SH-SY5Y (cell line): ENCODE results near the gene GLDC.

Experiments used
- GATA2 ChIP-seq: IDR thresholded peaks from 2 replicates; pipeline ENCODE4 v1.6.1; 2011; ENCODE audit warnings: mild to moderate bottlenecking, low read depth, low read length
- GATA3 ChIP-seq: IDR thresholded peaks from 2 replicates; pipeline ENCODE4 v1.6.1; 2011; ENCODE audit warnings: low read depth, mild to moderate bottlenecking, low read length, moderate library complexity

The GLDC gene

GRCh38 chr9:6549106-6549800 lies 96.3 kb downstream of the GLDC start:
- TF ChIP-seq GATA3 (no peak), GATA2 (no peak)

- no peak for TF ChIP-seq GATA2
- no peak for TF ChIP-seq GATA3
These were observed 100.4 kb downstream of the GLDC start for GRCh38 chr9:6545017-6545691.

- no peak for TF ChIP-seq GATA3
- TF ChIP-seq GATA2, result no peak
These were observed 102.3 kb downstream of the GLDC start for GRCh38 chr9:6543204-6543603.

GRCh38 chr9:6538666-6539071 lies 106.9 kb downstream of the GLDC start:
- no peak for TF ChIP-seq GATA2
- no peak for TF ChIP-seq GATA3

- no peak for TF ChIP-seq GATA3
These were observed 109.9 kb downstream of the GLDC start for GRCh38 chr9:6535594-6535993.

- no peak for TF ChIP-seq GATA3
- no peak for TF ChIP-seq GATA2
These were observed 120.0 kb downstream of the GLDC start for GRCh38 chr9:6525326-6526045.

- TF ChIP-seq GATA2, result no peak
- TF ChIP-seq GATA3, result no peak
These were observed 123.3 kb downstream of the GLDC start for GRCh38 chr9:6522263-6522662.

- TF ChIP-seq GATA3 (no peak), GATA2 (no peak)
These were observed 133.4 kb downstream of the GLDC start for GRCh38 chr9:6512085-6512657.

- no peak for TF ChIP-seq GATA2
- no peak for TF ChIP-seq GATA3
These were observed 139.0 kb downstream of the GLDC start for GRCh38 chr9:6506571-6506970.

GRCh38 chr9:6502399-6502798 lies 143.1 kb downstream of the GLDC start:
- TF ChIP-seq GATA2 (no peak), GATA3 (no peak)

- TF ChIP-seq GATA3, result no peak
These were observed 143.9 kb downstream of the GLDC start for GRCh38 chr9:6501526-6502210.

- TF ChIP-seq GATA2, result no peak
- TF ChIP-seq GATA3, result no peak
These were observed 146.5 kb downstream of the GLDC start for GRCh38 chr9:6498982-6499381.

- TF ChIP-seq GATA2 (no peak), GATA3 (no peak)
These were observed 150.1 kb downstream of the GLDC start for GRCh38 chr9:6495466-6495865.

- no peak for TF ChIP-seq GATA2
- no peak for TF ChIP-seq GATA3
These were observed 154.7 kb downstream of the GLDC start for GRCh38 chr9:6490863-6491262.
